K562 (cell line): ENCODE results near the gene ACADL. TPM values are rescaled to one million over a fixed set of nuclear protein-coding genes. Genes with fewer than 3 reads are reported as not detected.

Experiments
- ATAC-seq: fragments of 200-7000 bp; cut with Tn5 transposase; 3 replicates; pipeline ENCODE4 v1.9.1; 2020; ENCODE audit warnings: moderate library complexity
- BruUV-seq: library from RNA; stranded (reverse); fragments of 400-500 nt; replicated peaks from 2 replicates; lab custom pipeline; 2021; lab: Mats Ljungman, UMichigan
- CTCF ChIA-PET: fragments of 300-600 bp; formaldehyde crosslinking; extraction: SDS; loops from one replicate; lab custom pipeline; 2021; ENCODE audit warnings: low intra/inter-chr PET ratio; lab: Yijun Ruan, JAX
- POLR2A ChIA-PET: fragments of 300-600, 350-650 bp; sonication (Branson Sonifier 250); formaldehyde crosslinking; extraction: SDS; loops from one replicate; lab custom pipeline; 2021; ENCODE audit warnings: antibody characterized with exemption, inconsistent platforms; lab: Yijun Ruan, JAX
- DNase-seq, 4 experiments: peaks; one replicate each; pipeline versions ENCODE4 v3.0.0 to v3.0.0-alpha.2; 2011 to 2018; ENCODE audit warnings: low spot score in 3 of 4, mixed read lengths in 3 of 4; ENCODE audit errors: extremely low read depth in 1 of 4
- FAIRE-seq: peaks from 2 replicates; lab custom pipeline; 2011; peaks lifted over from hg19 to GRCh38; lab: Jason Lieb, UNC
- H2AFZ ChIP-seq: 2 replicates; pipeline ENCODE4 v1.6.0; 2011; ENCODE audit warnings: low read depth, low read length, control low read depth, inconsistent platforms
- H3K27ac ChIP-seq: fragments of 200-600 bp; 3 replicates; pipeline ENCODE4 v1.8.0; 2011; ENCODE audit warnings: low read depth, mild to moderate bottlenecking, control low read depth, inconsistent platforms, low read length, moderate library complexity, mixed read lengths; ENCODE audit errors: extremely low read depth
- H3K27me3 ChIP-seq, 2 experiments: fragments of 300-600 bp in 1 of 2; 2 replicates in 1 of 2; 3 replicates in 1 of 2; pipeline versions ENCODE4 v1.6.0 to v1.8.0; 2011; ENCODE audit warnings: inconsistent platforms in 2 of 2, low read length in 2 of 2, mild to moderate bottlenecking in 1 of 2, mixed read lengths in 1 of 2, moderate library complexity in 1 of 2; ENCODE audit not compliant: control insufficient read depth in 2 of 2, insufficient read depth in 2 of 2
- H3K36me3 ChIP-seq: fragments of 300-600 bp; 3 replicates; pipeline ENCODE4 v1.8.0; 2011; ENCODE audit warnings: mild to moderate bottlenecking, low read length, inconsistent platforms; ENCODE audit not compliant: control insufficient read depth, insufficient read depth
- H3K4me1 ChIP-seq, 2 experiments: fragments of 200-600 bp in 1 of 2; replicated peaks in 1 of 2; 2 replicates in 1 of 2; 3 replicates in 1 of 2; pipeline versions ENCODE4 v1.5.1 to v1.8.0; 2011; ENCODE audit warnings: inconsistent platforms in 2 of 2, low read length in 2 of 2, mild to moderate bottlenecking in 1 of 2, mixed read lengths in 1 of 2, moderate library complexity in 1 of 2; ENCODE audit not compliant: control insufficient read depth in 2 of 2, insufficient read depth in 2 of 2
- H3K4me2 ChIP-seq: 2 replicates; pipeline ENCODE4 v1.6.1; 2011; ENCODE audit warnings: low read length, control low read depth, inconsistent platforms, mixed read lengths; ENCODE audit not compliant: insufficient read depth
- H3K4me3 ChIP-seq: fragments of 200-600 bp; sonication (generic), shearing (Covaris generic); 2 replicates; pipeline ENCODE4 v1.5.1; 2016; ENCODE audit warnings: control low read depth, inconsistent platforms
- H3K79me2 ChIP-seq: fragments of 200-600 bp; 3 replicates; pipeline ENCODE4 v1.8.0; 2011; ENCODE audit warnings: low read length, inconsistent platforms; ENCODE audit not compliant: control insufficient read depth, insufficient read depth
- H3K9ac ChIP-seq, 2 experiments: 2 replicates each; pipeline versions ENCODE4 v1.6.0 to v1.6.1; 2011; ENCODE audit warnings: low read depth in 2 of 2, low read length in 2 of 2, control low read depth in 1 of 2, inconsistent platforms in 1 of 2, mild to moderate bottlenecking in 1 of 2, mixed read lengths in 1 of 2; ENCODE audit not compliant: insufficient read depth in 1 of 2
- H3K9me1 ChIP-seq: one replicate; pipeline ENCODE4 v1.6.0; 2011; ENCODE audit warnings: inconsistent platforms, mild to moderate bottlenecking, low read length, moderate library complexity; ENCODE audit not compliant: control insufficient read depth, insufficient read depth
- H3K9me3 ChIP-seq: replicated peaks from 2 replicates; pipeline ENCODE4 v1.5.1; 2011; ENCODE audit warnings: low read depth, low read length, inconsistent platforms; ENCODE audit not compliant: control insufficient read depth, insufficient read depth
- H4K20me1 ChIP-seq: replicated peaks from 2 replicates; pipeline ENCODE4 v1.6.1; 2011; ENCODE audit warnings: low read length, inconsistent platforms, mixed read lengths; ENCODE audit not compliant: control insufficient read depth, insufficient read depth
- HMG20B ChIP-seq: fragments of 250-450 bp; sonication (Bioruptor Pico); IDR thresholded peaks from 2 replicates; pipeline ENCODE4 v1.5.0; 2021; ENCODE audit warnings: mild to moderate bottlenecking
- MCM7 ChIP-seq, 2 experiments: fragments of 450-650 bp; IDR thresholded peaks; 2 replicates each; pipeline ENCODE4 v1.6.1; 2016 to 2018
- PTTG1 ChIP-seq: fragments of 450-650 bp; IDR thresholded peaks from 2 replicates; pipeline ENCODE4 v1.6.1; 2016; ENCODE audit warnings: low read depth, mild to moderate bottlenecking, missing genetic modification characterization, missing compliant biosample characterization
- RBM14 ChIP-seq: fragments of 200-400 bp; formaldehyde crosslinking; IDR thresholded peaks from 2 replicates; pipeline ENCODE4 v1.6.1; 2018; ENCODE audit warnings: low read depth, mild to moderate bottlenecking, low read length, moderate library complexity, borderline replicate concordance; ENCODE audit not compliant: insufficient read depth
- TAF1 ChIP-seq: IDR thresholded peaks from 2 replicates; pipeline ENCODE4 v1.6.1; 2011; ENCODE audit warnings: mild to moderate bottlenecking, low read length, moderate library complexity; ENCODE audit not compliant: insufficient read depth, control insufficient read depth, severe bottlenecking; ENCODE audit errors: extremely low read depth
- XRCC3 ChIP-seq: fragments of 450-650 bp; IDR thresholded peaks from 2 replicates; pipeline ENCODE4 v1.6.1; 2017; ENCODE audit warnings: mild to moderate bottlenecking, moderate library complexity
- WGBS: fragments of 100-300 bp; shearing (Covaris generic); methylation state at CpG from one replicate; pipeline ENCODE4 v1.1.6; 2016; ENCODE audit warnings: low coverage, mixed read lengths; ENCODE audit not compliant: insufficient coverage; ENCODE audit errors: missing lambda C conversion rate; 5-methylcytosine and 5-hydroxymethylcytosine counted together
- in situ Hi-C: fragments of 300-500 bp; cut with MboI; formaldehyde crosslinking; loops from 4 replicates; pipeline ENCODE4 v1.15.0; 2018; ENCODE audit warnings: inconsistent platforms, mixed read lengths
- intact Hi-C: fragments of 100-400 bp; cut with micrococcal nuclease; formaldehyde crosslinking; loops from 2 replicates; pipeline ENCODE4 v1.14.2; 2022
- polyA plus RNA-seq, 8 experiments: library from polyadenylated mRNA; depleted of rRNA in 4 of 8; stranded (reverse) in 5 of 8; unstranded in 3 of 8; fragments of >200 nt; fragmentation: Nextera tagmentation in 2 of 8; fragmentation: Illumina TruSeq in 1 of 8; extraction: Ambion mirVana in 2 of 8; extraction: Trizol in 1 of 8; gene quantifications; 2 replicates each; pipeline versions ENCODE4 v1.2.1 to v1.2.3, GENCODE V29; 2011 to 2014; ENCODE audit warnings: inconsistent platforms in 1 of 8, missing spikeins in 1 of 8
- total RNA-seq, 7 experiments: library from RNA; depleted of rRNA in 6 of 7; stranded (reverse); fragments of >200 nt in 6 of 7; fragmentation: Illumina TruSeq in 2 of 7; extraction: Trizol in 2 of 7; gene quantifications; 2 replicates each; pipeline versions ENCODE4 v1.2.1 to v1.2.3, GENCODE V29; 2011 to 2021; ENCODE audit warnings: low replicate concordance in 1 of 7
- TF ChIP-seq, protein P1 (sequence below), 3 experiments: fragments of 200-800 bp in 1 of 3; fragments of 250-450 bp in 1 of 3; fragments of 450-650 bp in 1 of 3; sonication (Bioruptor Pico) in 1 of 3; sonication (Bioruptor generic) in 1 of 3; formaldehyde crosslinking in 1 of 3; IDR thresholded peaks; 2 replicates each; pipeline versions ENCODE4 v1.6.1 to v1.8.0; 2016 to 2022; ENCODE audit warnings: mild to moderate bottlenecking in 2 of 3, missing genetic modification characterization in 2 of 3, missing compliant biosample characterization in 1 of 3, moderate library complexity in 1 of 3

Gene ACADL
- total and polyA plus RNA-seq, 9 of the 15 experiments (the other 6 are each of a cell fraction or from before 2014, with no cell fraction given), result 0.07 TPM; not detected in 8

DNA sequence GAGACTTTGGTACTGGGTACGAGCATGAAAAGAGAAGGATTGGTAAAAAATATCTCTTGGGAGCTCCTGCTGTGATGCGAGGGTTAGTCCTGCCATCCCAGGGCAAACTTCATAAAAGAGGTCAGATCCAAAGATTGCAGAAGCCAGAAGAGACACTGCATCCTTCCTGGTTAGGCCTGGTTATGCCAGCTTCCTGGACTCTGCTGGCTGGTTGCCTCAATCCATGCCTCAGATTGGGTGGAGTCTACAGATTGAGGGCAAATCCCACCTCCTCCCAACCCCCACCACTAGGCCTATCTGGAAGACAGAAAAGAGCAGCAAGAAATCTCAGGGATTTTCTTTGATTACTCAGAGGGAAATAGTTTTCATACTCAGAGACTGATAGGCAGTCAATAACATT, 5.3 kb upstream of the ACADL start:
- no peak overlapping the region for H3K9ac ChIP-seq
- in situ Hi-C loops (no loop called here), intact Hi-C loops (no loop called here)
- DNase-seq (no peak), FAIRE-seq (no peak), ATAC-seq (no peak)
- H3K4me2 ChIP-seq, result no peak overlapping the region
- BruUV-seq, result no TSS peak
- H4K20me1 ChIP-seq, result no peaks in the 10 kb centered on the region
- no peak overlapping the region for H3K4me3 ChIP-seq
- H3K9me1 ChIP-seq, result no peaks in the 10 kb centered on the region
- H2AFZ ChIP-seq, result no peak overlapping the region
- WGBS, result 0% methylated on average over 1 of the region's 2 CpGs
- H3K27me3 ChIP-seq, result peaks cover 0 to 5% of the 10 kb centered on the region in 2 experiments; a peak in 1 of 5 replicates
- CTCF ChIA-PET, result no interaction called here
- H3K36me3 ChIP-seq, result no peaks in the 10 kb centered on the region
- no peaks in the 10 kb centered on the region for H3K4me1 ChIP-seq
- POLR2A ChIA-PET, result no interaction called here
- no peaks in the 10 kb centered on the region for H3K9me3 ChIP-seq
- H3K27ac ChIP-seq, result no peak overlapping the region
- no peak for TF ChIP-seq PTTG1 (tag)
- no peak for TF ChIP-seq TAF1
- TF ChIP-seq XRCC3, result no peak
- TF ChIP-seq, protein P1, sequence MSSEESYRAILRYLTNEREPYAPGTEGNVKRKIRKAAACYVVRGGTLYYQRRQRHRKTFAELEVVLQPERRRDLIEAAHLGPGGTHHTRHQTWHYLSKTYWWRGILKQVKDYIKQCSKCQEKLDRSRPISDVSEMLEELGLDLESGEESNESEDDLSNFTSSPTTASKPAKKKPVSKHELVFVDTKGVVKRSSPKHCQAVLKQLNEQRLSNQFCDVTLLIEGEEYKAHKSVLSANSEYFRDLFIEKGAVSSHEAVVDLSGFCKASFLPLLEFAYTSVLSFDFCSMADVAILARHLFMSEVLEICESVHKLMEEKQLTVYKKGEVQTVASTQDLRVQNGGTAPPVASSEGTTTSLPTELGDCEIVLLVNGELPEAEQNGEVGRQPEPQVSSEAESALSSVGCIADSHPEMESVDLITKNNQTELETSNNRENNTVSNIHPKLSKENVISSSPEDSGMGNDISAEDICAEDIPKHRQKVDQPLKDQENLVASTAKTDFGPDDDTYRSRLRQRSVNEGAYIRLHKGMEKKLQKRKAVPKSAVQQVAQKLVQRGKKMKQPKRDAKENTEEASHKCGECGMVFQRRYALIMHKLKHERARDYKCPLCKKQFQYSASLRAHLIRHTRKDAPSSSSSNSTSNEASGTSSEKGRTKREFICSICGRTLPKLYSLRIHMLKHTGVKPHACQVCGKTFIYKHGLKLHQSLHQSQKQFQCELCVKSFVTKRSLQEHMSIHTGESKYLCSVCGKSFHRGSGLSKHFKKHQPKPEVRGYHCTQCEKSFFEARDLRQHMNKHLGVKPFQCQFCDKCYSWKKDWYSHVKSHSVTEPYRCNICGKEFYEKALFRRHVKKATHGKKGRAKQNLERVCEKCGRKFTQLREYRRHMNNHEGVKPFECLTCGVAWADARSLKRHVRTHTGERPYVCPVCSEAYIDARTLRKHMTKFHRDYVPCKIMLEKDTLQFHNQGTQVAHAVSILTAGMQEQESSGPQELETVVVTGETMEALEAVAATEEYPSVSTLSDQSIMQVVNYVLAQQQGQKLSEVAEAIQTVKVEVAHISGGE (CRISPR knock-in tag; IDR thresholded peaks at IDR 0.05), result no peak
- no peak for TF ChIP-seq MCM7 (IDR thresholded peaks at IDR 0.05)
- no peak for TF ChIP-seq RBM14
- TF ChIP-seq HMG20B (CRISPR knock-in tag), result no peak
- no peaks in the 10 kb centered on the region for H3K79me2 ChIP-seq
